ENCODE results near the gene VWA1.

DNA sequence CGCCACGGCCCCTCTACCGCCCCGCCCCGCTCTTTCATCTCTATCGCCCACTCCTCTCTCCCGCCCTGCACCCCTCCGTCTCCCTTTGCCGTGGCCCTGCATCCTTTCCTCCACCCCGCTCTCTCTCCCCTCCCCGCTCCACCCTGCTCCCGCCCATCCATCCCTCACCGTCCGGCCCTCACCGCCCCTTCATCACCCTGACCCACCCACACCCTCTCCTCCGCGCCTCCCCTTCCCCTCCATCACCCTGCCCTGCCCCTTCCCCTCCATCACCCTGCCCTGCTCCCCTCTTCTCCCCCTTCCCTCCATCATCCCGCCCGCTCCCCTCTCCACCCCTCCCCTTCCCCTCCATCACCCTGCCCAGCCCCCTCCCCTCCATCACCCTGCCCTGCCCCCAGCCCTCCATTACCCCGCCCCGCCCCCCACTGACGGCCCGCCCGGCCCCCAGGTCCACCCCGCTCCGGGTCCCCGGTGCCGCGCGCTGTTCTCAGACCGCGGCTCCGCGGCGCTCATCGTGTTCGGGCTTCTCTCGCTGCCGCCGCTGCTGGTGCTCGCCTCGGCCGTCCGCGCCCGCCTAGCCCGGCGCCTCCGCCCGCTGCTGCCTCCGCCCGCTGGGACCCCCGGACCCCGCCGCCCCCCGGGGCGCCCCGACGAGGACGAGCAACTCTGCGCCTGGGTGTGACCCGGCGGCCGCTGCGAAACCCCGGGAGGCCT lies 8.2 kb upstream of the VWA1 start:
- TF ChIP-seq, protein P1, sequence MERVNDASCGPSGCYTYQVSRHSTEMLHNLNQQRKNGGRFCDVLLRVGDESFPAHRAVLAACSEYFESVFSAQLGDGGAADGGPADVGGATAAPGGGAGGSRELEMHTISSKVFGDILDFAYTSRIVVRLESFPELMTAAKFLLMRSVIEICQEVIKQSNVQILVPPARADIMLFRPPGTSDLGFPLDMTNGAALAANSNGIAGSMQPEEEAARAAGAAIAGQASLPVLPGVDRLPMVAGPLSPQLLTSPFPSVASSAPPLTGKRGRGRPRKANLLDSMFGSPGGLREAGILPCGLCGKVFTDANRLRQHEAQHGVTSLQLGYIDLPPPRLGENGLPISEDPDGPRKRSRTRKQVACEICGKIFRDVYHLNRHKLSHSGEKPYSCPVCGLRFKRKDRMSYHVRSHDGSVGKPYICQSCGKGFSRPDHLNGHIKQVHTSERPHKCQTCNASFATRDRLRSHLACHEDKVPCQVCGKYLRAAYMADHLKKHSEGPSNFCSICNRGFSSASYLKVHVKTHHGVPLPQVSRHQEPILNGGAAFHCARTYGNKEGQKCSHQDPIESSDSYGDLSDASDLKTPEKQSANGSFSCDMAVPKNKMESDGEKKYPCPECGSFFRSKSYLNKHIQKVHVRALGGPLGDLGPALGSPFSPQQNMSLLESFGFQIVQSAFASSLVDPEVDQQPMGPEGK (CRISPR knock-in tag; IDR thresholded peaks at IDR 0.05; ENCODE audit: borderline replicate concordance) = no peak
- TF ChIP-seq ZFP3 (CRISPR knock-in tag; IDR thresholded peaks at IDR 0.05) = no peak
- TF ChIP-seq ZFP30 (CRISPR knock-in tag; IDR thresholded peaks at IDR 0.05) = no peak
- TF ChIP-seq, protein P2, sequence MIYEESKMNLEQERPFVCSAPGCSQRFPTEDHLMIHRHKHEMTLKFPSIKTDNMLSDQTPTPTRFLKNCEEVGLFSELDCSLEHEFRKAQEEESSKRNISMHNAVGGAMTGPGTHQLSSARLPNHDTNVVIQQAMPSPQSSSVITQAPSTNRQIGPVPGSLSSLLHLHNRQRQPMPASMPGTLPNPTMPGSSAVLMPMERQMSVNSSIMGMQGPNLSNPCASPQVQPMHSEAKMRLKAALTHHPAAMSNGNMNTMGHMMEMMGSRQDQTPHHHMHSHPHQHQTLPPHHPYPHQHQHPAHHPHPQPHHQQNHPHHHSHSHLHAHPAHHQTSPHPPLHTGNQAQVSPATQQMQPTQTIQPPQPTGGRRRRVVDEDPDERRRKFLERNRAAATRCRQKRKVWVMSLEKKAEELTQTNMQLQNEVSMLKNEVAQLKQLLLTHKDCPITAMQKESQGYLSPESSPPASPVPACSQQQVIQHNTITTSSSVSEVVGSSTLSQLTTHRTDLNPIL (CRISPR knock-in tag; IDR thresholded peaks at IDR 0.05; ENCODE audit: low read depth) = no peak
- TF ChIP-seq RARB (CRISPR knock-in tag; IDR thresholded peaks at IDR 0.05) = no peak
- no peak for TF ChIP-seq TCF4 (CRISPR knock-in tag; IDR thresholded peaks at IDR 0.05; ENCODE audit: borderline replicate concordance)
- no peak for TF ChIP-seq PPARA (CRISPR knock-in tag; IDR thresholded peaks at IDR 0.05; ENCODE audit: borderline replicate concordance)
- TF ChIP-seq ZNF70 (CRISPR knock-in tag; IDR thresholded peaks at IDR 0.05) = no peak
- no peak for TF ChIP-seq CSDC2 (CRISPR knock-in tag; IDR thresholded peaks at IDR 0.05)
- TF ChIP-seq OSR1 (CRISPR knock-in tag; IDR thresholded peaks at IDR 0.05) = no peak
